HUES64 (cell line): Measurements from ENCODE around the gene OLFML3.
"Not testable (repeated sequence)": the region's sequence is repeated elsewhere in the genome, so short reads cannot be mapped to it uniquely, and the experiment has no call there.

Experiments used
- H3K27ac ChIP-seq: 2 replicates; pipeline ENCODE4 v1.7.0; 2013; ENCODE audit warnings: low read depth, low read length, inconsistent platforms
- H3K27me3 ChIP-seq: 2 replicates; pipeline ENCODE4 v1.6.1; 2013; ENCODE audit warnings: mild to moderate bottlenecking, low read length; ENCODE audit not compliant: insufficient read depth
- H3K36me3 ChIP-seq: 2 replicates; pipeline ENCODE4 v1.6.1; 2013; ENCODE audit warnings: mild to moderate bottlenecking, low read length; ENCODE audit not compliant: insufficient read depth
- H3K4me1 ChIP-seq: 2 replicates; pipeline ENCODE4 v1.6.1; 2013; ENCODE audit warnings: mild to moderate bottlenecking, low read length, moderate library complexity; ENCODE audit not compliant: insufficient read depth
- H3K4me3 ChIP-seq: 2 replicates; pipeline ENCODE4 v1.5.1; 2013; ENCODE audit warnings: mild to moderate bottlenecking, low read length, moderate library complexity
- H3K9ac ChIP-seq: 2 replicates; pipeline ENCODE4 v1.6.1; 2013; ENCODE audit warnings: mild to moderate bottlenecking, low read depth, low read length
- H3K9me3 ChIP-seq: 2 replicates; pipeline ENCODE4 v1.6.1; 2013; ENCODE audit warnings: low read depth, low read length; ENCODE audit not compliant: insufficient read depth
- WGBS: fragments of 150-250, 120-280 bp; methylation state at CpG from one replicate; pipeline ENCODE4 v1.1.7; 2013; ENCODE audit warnings: missing lambda C conversion rate; 5-methylcytosine and 5-hydroxymethylcytosine counted together

Gene OLFML3

DNA sequence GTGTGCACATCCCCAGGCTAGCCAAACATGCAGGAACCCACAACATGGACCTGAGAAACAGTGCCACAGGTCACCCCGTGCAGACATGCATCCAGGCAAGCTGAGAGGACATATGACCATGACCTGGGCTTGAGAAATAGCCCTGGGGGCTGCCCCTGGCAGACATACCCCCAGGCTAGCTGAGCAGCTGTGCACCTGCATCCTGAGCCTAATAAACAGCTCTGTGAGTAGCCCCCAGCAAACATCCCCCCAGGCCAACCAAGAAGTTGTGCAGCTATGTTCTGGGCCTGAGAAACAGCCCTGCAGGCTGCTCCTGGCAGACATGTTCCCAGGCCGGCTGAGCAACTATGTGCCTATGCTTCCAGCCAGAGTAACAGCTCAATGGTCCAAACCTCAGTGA, 14.5 kb downstream of the OLFML3 start:
- 98% methylated on average over 2 of the region's 2 CpGs for WGBS
- Histone ChIP-seq H3K4me1 (no peaks in the 10 kb centered on the region), H3K27me3 (no peaks in the 10 kb centered on the region), H3K4me3 (no peak overlapping the region), H3K9me3 (peaks cover 19% of the 10 kb centered on the region; the same call in 1 of the 2 replicates), H3K9ac (no peak overlapping the region), H3K27ac (no peak overlapping the region), H3K36me3 (no peaks in the 10 kb centered on the region)

DNA sequence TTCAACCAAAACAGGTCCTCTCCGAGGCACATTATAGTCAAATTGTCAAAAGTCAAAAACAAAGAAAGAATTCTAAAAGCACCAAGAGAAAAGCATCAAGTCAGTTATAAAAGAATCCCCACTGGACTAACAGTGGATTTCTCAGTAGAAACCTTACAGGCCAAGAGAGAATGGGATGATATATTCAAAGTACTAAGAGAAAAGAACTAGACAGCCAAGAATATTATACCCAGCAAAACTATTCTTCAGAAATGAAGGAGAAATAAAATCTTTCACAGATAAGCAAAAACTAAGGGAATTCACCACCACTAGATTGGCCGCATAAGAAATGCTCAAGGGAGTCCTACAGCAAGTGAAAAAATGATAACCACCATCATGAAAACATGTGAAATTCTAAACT, 16.1 kb downstream of the OLFML3 start:
- peaks cover 19% of the 10 kb centered on the region; the same call in 1 of the 2 replicates for H3K9me3 ChIP-seq
- no peaks in the 10 kb centered on the region for H3K27me3 ChIP-seq
- no peak overlapping the region for H3K9ac ChIP-seq
- WGBS, result 91% methylated on average over 2 of the region's 2 CpGs
- H3K36me3 ChIP-seq, result no peaks in the 10 kb centered on the region
- H3K4me1 ChIP-seq, result peaks cover 6% of the 10 kb centered on the region; the same call in 1 of the 2 replicates
- H3K27ac ChIP-seq, result no peak overlapping the region
- H3K4me3 ChIP-seq, result no peak overlapping the region

DNA sequence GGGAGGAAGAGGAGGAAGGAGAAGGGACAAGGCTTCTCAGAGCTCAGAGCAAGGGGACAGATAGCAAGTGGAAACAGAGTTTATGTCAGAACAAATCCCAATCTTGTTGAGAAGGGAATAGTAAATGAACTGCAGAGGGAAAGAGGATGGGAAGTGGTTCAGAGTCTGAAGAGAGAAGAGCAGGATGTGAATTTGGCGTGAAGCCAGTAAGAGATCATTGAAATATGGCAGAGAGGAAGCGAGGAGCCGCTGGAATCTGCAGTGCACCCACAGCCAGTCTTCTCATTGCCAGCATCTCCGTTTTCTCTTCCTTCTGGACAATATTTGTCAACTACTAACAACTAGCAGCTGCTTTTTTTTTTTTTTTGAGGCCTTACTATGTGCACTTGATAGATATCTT, 19.1 kb downstream of the OLFML3 start:
- peaks cover 21% of the 10 kb centered on the region for H3K4me1 ChIP-seq
- H3K4me3 ChIP-seq, result no peak overlapping the region
- no peak overlapping the region for H3K27ac ChIP-seq
- no peaks in the 10 kb centered on the region for H3K27me3 ChIP-seq
- WGBS, result 89% methylated on average over 4 of the region's 4 CpGs
- no peaks in the 10 kb centered on the region for H3K36me3 ChIP-seq
- H3K9me3 ChIP-seq, result peaks cover 19% of the 10 kb centered on the region; the same call in 1 of the 2 replicates
- H3K9ac ChIP-seq, result no peak overlapping the region

DNA sequence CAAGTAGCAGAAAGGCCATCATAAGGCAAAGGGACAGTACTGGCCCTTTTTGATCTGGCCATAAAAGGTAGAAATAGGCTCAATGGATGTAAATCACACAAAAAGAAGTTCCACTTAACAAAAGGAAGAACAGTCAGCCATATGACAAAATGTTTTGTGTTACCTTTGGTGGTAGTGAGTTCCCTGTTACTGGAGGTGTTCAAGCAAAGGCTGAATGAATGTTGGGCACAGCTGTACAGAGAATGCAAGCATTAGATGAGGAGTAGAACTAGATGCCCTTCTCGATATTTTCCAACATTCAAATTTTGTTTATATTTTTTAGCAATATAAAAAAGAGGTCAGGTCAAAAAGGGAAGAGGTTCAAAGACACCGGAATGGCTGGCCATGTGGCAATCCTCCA, 20.0 kb downstream of the OLFML3 start:
- Histone ChIP-seq H3K9me3 (peaks cover 17% of the 10 kb centered on the region; the same call in 1 of the 2 replicates), H3K9ac (no peak overlapping the region), H3K27ac (no peak overlapping the region), H3K4me1 (peaks cover 21% of the 10 kb centered on the region), H3K36me3 (no peaks in the 10 kb centered on the region), H3K27me3 (no peaks in the 10 kb centered on the region), H3K4me3 (no peak overlapping the region)
- WGBS, result 90% methylated on average over 1 of the region's 2 CpGs

DNA sequence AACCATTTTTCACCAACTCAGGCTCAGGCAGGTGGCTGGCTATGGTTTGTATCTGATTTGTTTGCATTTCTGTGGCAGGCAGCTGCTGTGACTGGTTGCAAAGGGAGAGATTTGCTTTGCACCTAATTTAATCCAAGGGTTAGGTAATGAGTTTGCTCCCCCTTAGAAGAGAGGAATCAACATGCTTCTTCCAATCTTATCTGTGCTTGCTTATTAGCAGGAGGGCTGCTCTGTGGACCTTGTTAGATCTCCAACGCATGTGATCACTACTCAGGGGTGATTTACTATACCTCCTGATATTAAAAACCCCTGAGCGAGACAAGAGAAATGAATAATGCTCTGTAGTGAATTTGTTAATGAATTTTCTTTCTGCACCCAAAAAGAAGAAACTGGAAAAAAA, 20.5 kb downstream of the OLFML3 start:
- H3K27me3 ChIP-seq, result no peaks in the 10 kb centered on the region
- H3K4me1 ChIP-seq, result peaks cover 21% of the 10 kb centered on the region
- H3K4me3 ChIP-seq, result no peak overlapping the region
- WGBS, result 86% methylated on average over 1 of the region's 2 CpGs
- no peak overlapping the region for H3K9ac ChIP-seq
- H3K36me3 ChIP-seq, result no peaks in the 10 kb centered on the region
- no peak overlapping the region for H3K27ac ChIP-seq
- H3K9me3 ChIP-seq, result peaks cover 12% of the 10 kb centered on the region; the same call in 1 of the 2 replicates

DNA sequence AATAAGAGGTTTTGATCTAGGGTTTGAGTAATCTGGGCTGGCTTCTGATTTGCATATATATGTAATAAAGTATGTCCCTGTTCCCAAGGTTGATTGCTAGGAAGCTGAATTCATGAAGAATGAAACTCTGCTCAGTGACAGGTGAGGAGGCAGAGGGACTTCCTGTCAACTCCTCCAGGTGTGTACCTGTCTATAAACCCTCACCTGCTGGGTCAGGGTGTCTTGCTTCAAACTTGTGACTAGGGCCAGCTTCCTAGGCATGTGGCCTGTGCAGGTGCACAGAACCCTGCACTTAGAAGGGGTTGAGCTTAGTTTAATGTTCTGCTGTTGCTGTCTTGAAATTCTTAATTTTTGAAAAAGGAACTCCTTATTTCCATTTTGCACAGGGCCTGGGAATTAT, 21.1 kb downstream of the OLFML3 start:
- Histone ChIP-seq H3K4me1 (peaks cover 21% of the 10 kb centered on the region), H3K4me3 (no peak overlapping the region)

DNA sequence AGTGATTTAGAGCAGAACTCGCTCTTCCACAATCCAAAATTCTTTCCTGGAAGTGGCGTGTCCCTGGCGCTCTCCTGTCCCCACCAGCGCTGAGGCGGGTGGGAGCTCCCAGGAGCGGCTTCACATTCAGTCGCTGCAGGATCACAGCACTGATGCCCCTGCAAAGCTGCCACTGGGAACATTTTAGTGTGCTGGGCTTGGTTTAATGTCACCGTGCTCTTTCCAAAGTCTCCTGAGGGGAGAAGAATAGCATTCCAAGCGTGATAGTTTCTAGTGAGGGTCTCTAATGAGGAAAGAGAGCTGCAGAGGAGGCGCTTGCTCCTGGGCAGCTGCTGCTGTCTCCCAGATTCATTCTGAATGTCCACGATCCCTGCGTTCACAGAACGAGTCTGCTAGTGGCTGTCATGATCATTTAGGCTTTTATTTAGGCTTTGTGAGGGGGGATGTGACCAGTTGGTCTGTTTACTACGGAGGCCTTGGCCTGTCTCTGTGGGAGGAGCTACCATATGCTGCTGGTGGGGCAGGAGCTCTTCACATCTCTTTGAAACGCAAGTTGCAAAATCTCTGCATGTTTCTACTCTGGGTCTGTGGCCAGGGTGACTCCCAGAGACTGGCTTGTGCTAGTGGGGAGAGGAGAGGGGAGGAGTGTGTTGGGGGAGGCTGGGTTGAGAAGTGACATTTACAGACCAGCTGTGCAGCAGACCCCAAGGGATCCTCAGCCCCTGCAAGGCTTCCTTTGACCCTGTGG, 23.4 kb downstream of the OLFML3 start:
- H3K27me3 ChIP-seq, result no peaks in the 10 kb centered on the region
- H3K4me3 ChIP-seq, result no peak overlapping the region
- H3K27ac ChIP-seq, result peak overlapping the region; percentile 3; the same call in 1 of the 2 replicates
- no peak overlapping the region for H3K9ac ChIP-seq
- H3K4me1 ChIP-seq, result peaks cover 23% of the 10 kb centered on the region
- 52% methylated on average over 15 of the region's 15 CpGs for WGBS
- H3K36me3 ChIP-seq, result no peaks in the 10 kb centered on the region
- no peaks in the 10 kb centered on the region for H3K9me3 ChIP-seq

More for the DNA sequence above, 21.1 kb downstream of the OLFML3 start:
- Histone ChIP-seq H3K27me3 (no peaks in the 10 kb centered on the region), H3K9ac (no peak overlapping the region), H3K27ac (no peak overlapping the region), H3K36me3 (no peaks in the 10 kb centered on the region), H3K9me3 (peaks cover 6% of the 10 kb centered on the region; the same call in 1 of the 2 replicates)

DNA sequence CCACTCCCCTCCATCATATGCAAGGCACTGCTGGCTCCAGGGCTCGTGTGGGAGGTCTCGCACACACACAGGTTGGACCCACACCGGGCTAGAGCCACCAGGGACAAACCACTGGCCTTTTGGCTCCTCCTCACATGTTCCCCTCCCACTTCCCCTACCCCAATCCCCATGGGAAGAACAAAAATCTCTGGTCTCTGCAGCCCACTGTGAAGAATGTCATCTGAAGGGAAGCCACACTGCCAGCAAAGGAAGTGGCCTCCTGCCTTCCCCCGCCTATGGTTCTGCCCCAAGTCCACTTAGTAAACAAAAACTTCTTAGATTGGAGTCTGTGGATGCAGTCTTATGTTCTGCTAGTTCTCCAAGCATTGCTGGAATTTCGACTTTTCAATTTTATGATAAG, 24.2 kb downstream of the OLFML3 start:
- Histone ChIP-seq H3K36me3 (no peaks in the 10 kb centered on the region), H3K27me3 (no peaks in the 10 kb centered on the region), H3K9me3 (no peaks in the 10 kb centered on the region), H3K4me1 (peaks cover 30% of the 10 kb centered on the region), H3K4me3 (no peak overlapping the region), H3K9ac (no peak overlapping the region), H3K27ac (no peak overlapping the region)
- WGBS, result 77% methylated on average over 4 of the region's 5 CpGs

DNA sequence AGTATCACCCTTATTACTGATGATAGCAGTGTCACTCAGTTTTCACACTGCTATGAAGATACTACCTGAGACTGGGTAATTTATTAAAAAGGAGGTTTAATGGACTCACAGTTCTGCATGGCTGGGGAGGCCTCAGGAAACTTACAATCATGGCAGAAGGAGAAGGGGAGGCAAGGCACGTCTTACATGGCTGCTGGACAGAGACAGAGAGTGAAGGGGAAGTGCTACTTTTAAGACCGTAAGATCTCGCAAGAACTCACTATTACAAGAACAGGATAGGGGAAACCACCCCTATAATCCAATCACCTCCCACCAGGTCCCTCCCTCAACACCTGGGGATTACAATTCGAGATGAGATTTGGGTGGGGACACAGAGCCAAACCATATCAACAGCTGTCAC, 27.6 kb downstream of the OLFML3 start:
- not testable (repeated sequence) for H3K27me3 ChIP-seq, H3K4me3 ChIP-seq, H3K9me3 ChIP-seq, H3K36me3 ChIP-seq, H3K27ac ChIP-seq, H3K9ac ChIP-seq
- H3K4me1 ChIP-seq, result peaks cover 31% of the 10 kb centered on the region
- 81% methylated on average over 4 of the region's 4 CpGs for WGBS

DNA sequence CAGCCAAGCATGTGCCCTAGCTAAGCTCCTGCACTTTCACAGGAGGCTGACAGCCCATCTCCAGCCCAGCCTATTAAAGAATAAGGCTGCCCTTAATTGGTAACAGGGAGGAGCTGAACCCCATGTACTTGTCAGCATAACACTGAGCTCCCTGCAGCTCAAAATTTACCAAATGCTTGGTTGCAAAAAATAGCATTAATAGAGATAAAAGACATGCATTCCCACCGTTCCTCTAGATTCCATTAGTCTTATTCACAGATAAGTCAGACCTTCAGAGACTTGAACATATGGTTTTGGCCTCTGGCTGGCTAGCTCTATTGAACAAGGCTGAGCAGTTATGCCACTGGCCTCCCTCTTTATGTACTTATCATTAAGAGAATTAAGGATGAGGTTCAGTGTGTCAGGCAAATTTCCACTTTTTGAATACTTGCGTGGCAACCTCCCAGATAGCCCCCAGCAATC, 29.2 kb downstream of the OLFML3 start:
- WGBS, result 52% methylated on average over 2 of the region's 2 CpGs
- H3K9ac ChIP-seq, result no peak overlapping the region
- H3K9me3 ChIP-seq, result no peaks in the 10 kb centered on the region
- H3K4me3 ChIP-seq, result no peak overlapping the region
- peak overlapping the region; percentile 36; the same call in 1 of the 2 replicates for H3K27ac ChIP-seq
- H3K36me3 ChIP-seq, result no peaks in the 10 kb centered on the region
- H3K27me3 ChIP-seq, result no peaks in the 10 kb centered on the region
- H3K4me1 ChIP-seq, result peaks cover 19% of the 10 kb centered on the region

DNA sequence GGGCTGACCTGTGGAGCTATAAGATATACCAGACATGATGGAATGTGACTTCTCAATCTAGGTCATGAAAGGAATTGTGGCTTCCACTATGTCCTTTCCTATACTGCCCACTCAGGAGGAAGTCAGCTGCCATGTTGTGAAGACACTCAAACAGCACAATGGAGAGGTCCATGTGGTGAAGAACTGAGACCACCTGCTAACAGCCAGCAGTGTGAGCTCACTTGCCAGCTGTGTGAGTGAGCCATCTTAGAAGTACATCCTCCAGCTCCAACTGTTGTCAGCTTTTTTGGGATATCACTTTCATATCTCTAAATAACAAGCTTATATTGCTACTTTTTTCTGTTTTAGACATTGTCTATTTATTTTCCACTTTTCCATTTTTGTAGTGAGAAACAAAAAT, 29.7 kb downstream of the OLFML3 start:
- no peak overlapping the region for H3K9ac ChIP-seq
- no peaks in the 10 kb centered on the region for H3K27me3 ChIP-seq
- no peaks in the 10 kb centered on the region for H3K36me3 ChIP-seq
- peaks cover 19% of the 10 kb centered on the region for H3K4me1 ChIP-seq
- H3K4me3 ChIP-seq, result no peak overlapping the region
- H3K27ac ChIP-seq, result peak overlapping the region; percentile 36; the same call in 1 of the 2 replicates
- H3K9me3 ChIP-seq, result no peaks in the 10 kb centered on the region
